HepG2 (cell line): ENCODE results near the gene DCUN1D3. TPM values are rescaled to one million over a fixed set of nuclear protein-coding genes. Genes with fewer than 3 reads are reported as not detected.

ENCODE experiments used
- CREM ChIP-seq, 2 experiments: sonication (generic) in 1 of 2; formaldehyde crosslinking in 1 of 2; IDR thresholded peaks; 2 replicates each; pipeline versions ENCODE4 v1.4.0 to v1.6.1; 2016 to 2020; ENCODE audit warnings: antibody characterized with exemption in 1 of 2, mild to moderate bottlenecking in 1 of 2, missing genetic modification reagents in 1 of 2
- KAT8 ChIP-seq: IDR thresholded peaks from 2 replicates; pipeline ENCODE4 v1.6.1; 2016; ENCODE audit warnings: missing genetic modification reagents, missing compliant biosample characterization
- MXD4 ChIP-seq: IDR thresholded peaks from 2 replicates; pipeline ENCODE4 v1.6.1; 2016; ENCODE audit warnings: mild to moderate bottlenecking, missing biosample characterization, missing genetic modification reagents
- RARG ChIP-seq: sonication (generic); formaldehyde crosslinking; IDR thresholded peaks from 2 replicates; pipeline ENCODE4 v1.4.0; 2020; ENCODE audit warnings: low read depth, mild to moderate bottlenecking, missing genetic modification reagents
- RCOR2 ChIP-seq: IDR thresholded peaks from 2 replicates; pipeline ENCODE4 v1.6.1; 2016; ENCODE audit warnings: missing biosample characterization, missing genetic modification reagents
- SIN3A ChIP-seq: IDR thresholded peaks from 2 replicates; pipeline ENCODE4 v1.6.1; 2011; ENCODE audit warnings: low read depth, mild to moderate bottlenecking, control low read depth, low read length, borderline replicate concordance
- TOE1 ChIP-seq: sonication (generic); formaldehyde crosslinking; IDR thresholded peaks from 2 replicates; pipeline ENCODE4 v1.4.0; 2020; ENCODE audit warnings: mild to moderate bottlenecking, missing genetic modification reagents
- YY1 ChIP-seq: IDR thresholded peaks from 2 replicates; pipeline ENCODE4 v1.6.1; 2011; ENCODE audit warnings: low read length, low read depth, moderate library complexity, mild to moderate bottlenecking; ENCODE audit not compliant: insufficient read depth, insufficient replicate concordance
- ZNF256 ChIP-seq: sonication (generic); formaldehyde crosslinking; conservative IDR thresholded peaks from 2 replicates; pipeline ENCODE4 v1.4.0; 2020; ENCODE audit warnings: missing genetic modification reagents
- ZNF326 ChIP-seq: sonication (generic); formaldehyde crosslinking; IDR thresholded peaks from 2 replicates; pipeline ENCODE4 v1.4.0; 2020; ENCODE audit warnings: missing genetic modification reagents, borderline replicate concordance
- ZNF562 ChIP-seq: sonication (generic); formaldehyde crosslinking; IDR thresholded peaks from 2 replicates; pipeline ENCODE4 v1.8.0; 2022; ENCODE audit warnings: missing genetic modification reagents, borderline replicate concordance
- ZNF619 ChIP-seq: sonication (generic); formaldehyde crosslinking; IDR thresholded peaks from 2 replicates; pipeline ENCODE4 v1.4.0; 2020; ENCODE audit warnings: mild to moderate bottlenecking, missing genetic modification reagents
- ZNF652 ChIP-seq: IDR thresholded peaks from 2 replicates; pipeline ENCODE4 v1.6.1; 2016; ENCODE audit warnings: low read depth, borderline replicate concordance
- ZNF746 ChIP-seq: sonication (generic); formaldehyde crosslinking; IDR thresholded peaks from 2 replicates; pipeline ENCODE4 v1.8.0; 2022; ENCODE audit warnings: mild to moderate bottlenecking, missing genetic modification reagents
- polyA plus RNA-seq, 8 experiments: library from polyadenylated mRNA; depleted of rRNA in 3 of 8; stranded (reverse) in 7 of 8; unstranded in 1 of 8; fragments of >200 nt; fragmentation: Illumina TruSeq in 4 of 8; extraction: Trizol in 4 of 8; gene quantifications; 2 replicates each; pipeline versions ENCODE4 v1.2.1 to v1.2.3, GENCODE V29; 2011 to 2016; ENCODE audit warnings: low read depth in 4 of 8, missing spikeins in 1 of 8, mixed read lengths in 1 of 8; ENCODE audit not compliant: insufficient read depth in 1 of 8
- total RNA-seq, 5 experiments: library from RNA; depleted of rRNA; stranded (reverse); fragments of >200 nt; fragmentation: Illumina TruSeq; extraction: Trizol; gene quantifications; 2 replicates each; pipeline ENCODE4 v1.2.3, GENCODE V29; 2016; ENCODE audit warnings: low read depth in 1 of 5
- TF ChIP-seq, protein P1 (sequence below), 2 experiments: sonication (generic) in 1 of 2; formaldehyde crosslinking in 1 of 2; IDR thresholded peaks; 2 replicates each; pipeline versions ENCODE4 v1.6.1 to v1.9.0; 2014 to 2022; ENCODE audit warnings: antibody characterized with exemption in 1 of 2, borderline replicate concordance in 1 of 2, inconsistent platforms in 1 of 2, low read depth in 1 of 2, missing genetic modification reagents in 1 of 2
- TF ChIP-seq, protein P2 (sequence below): sonication (generic); formaldehyde crosslinking; IDR thresholded peaks from 2 replicates; pipeline ENCODE4 v1.9.0; 2021; ENCODE audit warnings: missing genetic modification reagents, borderline replicate concordance

Gene DCUN1D3
- total and polyA plus RNA-seq, 2 of the 13 experiments (the other 11 are each of a cell fraction or from before 2014, with no cell fraction given), result 5.0 to 19.3 TPM

DNA sequence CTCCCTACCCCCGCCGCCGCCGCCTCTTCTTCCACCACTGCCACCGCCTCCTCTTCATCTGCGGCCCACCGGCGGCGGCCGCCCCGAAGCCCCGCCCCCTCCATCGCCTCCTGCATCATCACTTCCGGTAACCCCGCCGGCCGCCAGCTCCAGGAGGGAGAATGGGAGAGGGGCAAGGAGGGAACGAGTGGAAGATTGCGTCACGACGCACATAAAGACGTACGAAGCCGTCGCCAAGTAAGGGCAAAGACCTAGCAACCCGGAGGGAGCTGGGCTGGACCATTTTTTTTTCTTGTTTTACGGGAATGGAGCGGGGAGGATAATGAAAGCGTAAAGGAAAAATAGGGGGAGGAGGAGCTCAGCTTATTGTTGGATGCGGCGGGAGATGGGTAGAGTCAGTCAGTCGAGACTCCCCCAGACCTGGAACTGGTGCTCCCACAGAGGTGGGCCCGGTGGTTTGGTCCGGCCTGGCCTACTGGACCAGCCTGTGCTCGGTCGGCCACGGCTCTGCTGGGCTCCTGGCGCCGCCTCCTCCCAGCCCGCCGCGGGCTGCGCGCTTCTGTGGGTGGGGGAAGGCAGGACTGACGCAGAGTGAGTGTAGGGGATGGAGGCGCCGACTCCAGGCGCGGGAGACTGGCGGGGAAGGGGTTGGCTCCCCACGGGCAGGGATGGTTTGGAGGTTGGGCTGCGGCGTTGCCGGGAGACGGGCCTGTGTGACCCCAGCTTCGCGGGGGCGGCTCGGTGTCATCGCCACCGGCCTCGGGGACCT is at the start of gene DCUN1D3, which contains the start of gene LYRM1 (continued):
- TF ChIP-seq RARG (CRISPR knock-in tag), result no peak
- TF ChIP-seq ZNF619 (CRISPR knock-in tag), result peak; percentile 99; the same call in 1 of the 2 replicates
- TF ChIP-seq CREM (IDR thresholded peaks at IDR 0.05), result peak; percentile 96
- peak; percentile 67 for TF ChIP-seq CREM (CRISPR knock-in tag; IDR thresholded peaks at IDR 0.05)
- peak; percentile 58; the same call in 1 of the 2 replicates for TF ChIP-seq SIN3A
- TF ChIP-seq ZNF256 (CRISPR knock-in tag), result no peak; the same call in 1 of the 2 replicates
- TF ChIP-seq KAT8 (CRISPR knock-in tag), result peak; percentile 73
- TF ChIP-seq TOE1 (CRISPR knock-in tag), result no peak
- TF ChIP-seq, protein P1, sequence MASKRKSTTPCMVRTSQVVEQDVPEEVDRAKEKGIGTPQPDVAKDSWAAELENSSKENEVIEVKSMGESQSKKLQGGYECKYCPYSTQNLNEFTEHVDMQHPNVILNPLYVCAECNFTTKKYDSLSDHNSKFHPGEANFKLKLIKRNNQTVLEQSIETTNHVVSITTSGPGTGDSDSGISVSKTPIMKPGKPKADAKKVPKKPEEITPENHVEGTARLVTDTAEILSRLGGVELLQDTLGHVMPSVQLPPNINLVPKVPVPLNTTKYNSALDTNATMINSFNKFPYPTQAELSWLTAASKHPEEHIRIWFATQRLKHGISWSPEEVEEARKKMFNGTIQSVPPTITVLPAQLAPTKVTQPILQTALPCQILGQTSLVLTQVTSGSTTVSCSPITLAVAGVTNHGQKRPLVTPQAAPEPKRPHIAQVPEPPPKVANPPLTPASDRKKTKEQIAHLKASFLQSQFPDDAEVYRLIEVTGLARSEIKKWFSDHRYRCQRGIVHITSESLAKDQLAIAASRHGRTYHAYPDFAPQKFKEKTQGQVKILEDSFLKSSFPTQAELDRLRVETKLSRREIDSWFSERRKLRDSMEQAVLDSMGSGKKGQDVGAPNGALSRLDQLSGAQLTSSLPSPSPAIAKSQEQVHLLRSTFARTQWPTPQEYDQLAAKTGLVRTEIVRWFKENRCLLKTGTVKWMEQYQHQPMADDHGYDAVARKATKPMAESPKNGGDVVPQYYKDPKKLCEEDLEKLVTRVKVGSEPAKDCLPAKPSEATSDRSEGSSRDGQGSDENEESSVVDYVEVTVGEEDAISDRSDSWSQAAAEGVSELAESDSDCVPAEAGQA (IDR thresholded peaks at IDR 0.05; ENCODE audit: low read depth), result peak; percentile 98
- TF ChIP-seq, protein P1 (CRISPR knock-in tag; IDR thresholded peaks at IDR 0.05; ENCODE audit: borderline replicate concordance), result 0 out of 2 replicates have a peak, but pooled peaks have one; percentile 76
- peak; percentile 25; the same call in 1 of the 2 replicates for TF ChIP-seq RCOR2
- peak; percentile 59 for TF ChIP-seq ZNF746 (CRISPR knock-in tag)
- TF ChIP-seq ZNF652 (CRISPR knock-in tag), result peak; percentile 32; the same call in 1 of the 2 replicates
- TF ChIP-seq, protein P2, sequence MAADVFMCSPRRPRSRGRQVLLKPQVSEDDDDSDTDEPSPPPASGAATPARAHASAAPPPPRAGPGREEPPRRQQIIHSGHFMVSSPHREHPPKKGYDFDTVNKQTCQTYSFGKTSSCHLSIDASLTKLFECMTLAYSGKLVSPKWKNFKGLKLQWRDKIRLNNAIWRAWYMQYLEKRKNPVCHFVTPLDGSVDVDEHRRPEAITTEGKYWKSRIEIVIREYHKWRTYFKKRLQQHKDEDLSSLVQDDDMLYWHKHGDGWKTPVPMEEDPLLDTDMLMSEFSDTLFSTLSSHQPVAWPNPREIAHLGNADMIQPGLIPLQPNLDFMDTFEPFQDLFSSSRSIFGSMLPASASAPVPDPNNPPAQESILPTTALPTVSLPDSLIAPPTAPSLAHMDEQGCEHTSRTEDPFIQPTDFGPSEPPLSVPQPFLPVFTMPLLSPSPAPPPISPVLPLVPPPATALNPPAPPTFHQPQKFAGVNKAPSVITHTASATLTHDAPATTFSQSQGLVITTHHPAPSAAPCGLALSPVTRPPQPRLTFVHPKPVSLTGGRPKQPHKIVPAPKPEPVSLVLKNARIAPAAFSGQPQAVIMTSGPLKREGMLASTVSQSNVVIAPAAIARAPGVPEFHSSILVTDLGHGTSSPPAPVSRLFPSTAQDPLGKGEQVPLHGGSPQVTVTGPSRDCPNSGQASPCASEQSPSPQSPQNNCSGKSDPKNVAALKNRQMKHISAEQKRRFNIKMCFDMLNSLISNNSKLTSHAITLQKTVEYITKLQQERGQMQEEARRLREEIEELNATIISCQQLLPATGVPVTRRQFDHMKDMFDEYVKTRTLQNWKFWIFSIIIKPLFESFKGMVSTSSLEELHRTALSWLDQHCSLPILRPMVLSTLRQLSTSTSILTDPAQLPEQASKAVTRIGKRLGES, result peak; percentile 16; the same call in 1 of the 2 replicates
- TF ChIP-seq MXD4 (CRISPR knock-in tag), result no peak; the same call in 1 of the 2 replicates
- TF ChIP-seq ZNF326 (CRISPR knock-in tag), result peak; percentile 44; the same call in 1 of the 2 replicates
- TF ChIP-seq ZNF562 (CRISPR knock-in tag), result no peak; the same call in 1 of the 2 replicates
- TF ChIP-seq YY1, result peak; percentile 67
